GM12874 (cell line): ENCODE data around the gene P2RY8.

ENCODE experiments used
- TF ChIP-seq, protein P1 (sequence below): IDR thresholded peaks from 2 replicates; pipeline ENCODE4 v1.5.1; 2011; ENCODE audit warnings: low read depth, mild to moderate bottlenecking, control low read depth, low read length, moderate library complexity; ENCODE audit not compliant: insufficient read depth

The P2RY8 gene

DNA sequence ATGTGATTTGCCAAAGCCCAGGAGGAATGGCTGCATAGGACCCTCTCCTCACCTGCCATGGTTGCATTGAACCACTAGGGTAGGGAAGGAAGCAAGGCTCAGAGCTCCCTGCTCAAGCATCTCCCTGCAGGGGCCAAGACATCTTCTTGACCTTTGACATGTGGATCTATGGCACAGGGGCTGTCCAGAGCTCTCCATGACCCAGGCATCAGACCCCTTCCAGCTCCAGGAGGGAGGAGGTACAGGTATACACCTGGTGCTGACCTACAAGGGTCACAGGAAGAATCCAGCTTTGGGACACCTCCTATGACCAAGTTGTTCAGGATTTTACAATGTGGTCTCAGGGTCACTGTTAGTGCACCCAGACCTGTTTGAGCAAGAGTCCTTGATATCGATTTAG lies 61.1 kb downstream of the P2RY8 start:
- TF ChIP-seq, protein P1, sequence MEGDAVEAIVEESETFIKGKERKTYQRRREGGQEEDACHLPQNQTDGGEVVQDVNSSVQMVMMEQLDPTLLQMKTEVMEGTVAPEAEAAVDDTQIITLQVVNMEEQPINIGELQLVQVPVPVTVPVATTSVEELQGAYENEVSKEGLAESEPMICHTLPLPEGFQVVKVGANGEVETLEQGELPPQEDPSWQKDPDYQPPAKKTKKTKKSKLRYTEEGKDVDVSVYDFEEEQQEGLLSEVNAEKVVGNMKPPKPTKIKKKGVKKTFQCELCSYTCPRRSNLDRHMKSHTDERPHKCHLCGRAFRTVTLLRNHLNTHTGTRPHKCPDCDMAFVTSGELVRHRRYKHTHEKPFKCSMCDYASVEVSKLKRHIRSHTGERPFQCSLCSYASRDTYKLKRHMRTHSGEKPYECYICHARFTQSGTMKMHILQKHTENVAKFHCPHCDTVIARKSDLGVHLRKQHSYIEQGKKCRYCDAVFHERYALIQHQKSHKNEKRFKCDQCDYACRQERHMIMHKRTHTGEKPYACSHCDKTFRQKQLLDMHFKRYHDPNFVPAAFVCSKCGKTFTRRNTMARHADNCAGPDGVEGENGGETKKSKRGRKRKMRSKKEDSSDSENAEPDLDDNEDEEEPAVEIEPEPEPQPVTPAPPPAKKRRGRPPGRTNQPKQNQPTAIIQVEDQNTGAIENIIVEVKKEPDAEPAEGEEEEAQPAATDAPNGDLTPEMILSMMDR = no peak

DNA sequence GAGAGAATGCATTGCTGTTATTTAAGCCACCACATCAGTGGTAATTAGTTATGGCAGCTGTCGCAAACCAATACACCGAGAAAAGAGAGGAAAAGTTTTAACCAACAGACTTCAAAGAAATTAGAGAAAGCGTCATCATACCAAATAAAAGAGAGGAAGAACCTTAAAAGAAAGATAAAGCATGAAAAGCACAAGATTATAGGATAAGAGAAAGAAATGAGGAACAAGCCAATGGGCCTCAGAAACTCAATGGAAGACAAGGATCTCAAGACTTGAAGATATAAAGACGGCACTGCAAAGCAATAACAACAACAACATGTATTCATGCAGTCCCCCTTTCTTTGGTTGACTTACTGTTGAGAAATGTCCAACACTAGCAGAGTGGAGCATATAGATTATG lies 61.5 kb downstream of the P2RY8 start:
- TF ChIP-seq, protein P1 = no peak

DNA sequence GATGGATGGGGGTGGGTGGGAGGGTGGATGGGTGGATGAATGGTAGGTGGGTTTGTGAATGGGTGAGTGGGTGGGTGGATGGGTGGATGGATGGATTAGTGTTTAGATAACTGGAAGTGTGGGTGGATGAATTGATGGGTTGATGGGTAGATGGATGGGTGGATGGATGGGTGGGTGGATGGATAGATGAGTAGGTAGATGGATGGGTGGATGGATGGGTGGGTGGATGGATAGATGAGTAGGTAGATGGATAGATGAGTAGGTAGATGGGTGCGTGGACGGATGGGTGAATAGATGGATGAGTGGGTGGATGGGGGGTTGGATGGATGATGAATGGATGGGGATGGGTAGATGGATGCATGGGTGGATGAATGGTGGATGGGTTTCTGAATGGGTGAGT lies 64.0 kb downstream of the P2RY8 start:
- TF ChIP-seq, protein P1 = no peak

DNA sequence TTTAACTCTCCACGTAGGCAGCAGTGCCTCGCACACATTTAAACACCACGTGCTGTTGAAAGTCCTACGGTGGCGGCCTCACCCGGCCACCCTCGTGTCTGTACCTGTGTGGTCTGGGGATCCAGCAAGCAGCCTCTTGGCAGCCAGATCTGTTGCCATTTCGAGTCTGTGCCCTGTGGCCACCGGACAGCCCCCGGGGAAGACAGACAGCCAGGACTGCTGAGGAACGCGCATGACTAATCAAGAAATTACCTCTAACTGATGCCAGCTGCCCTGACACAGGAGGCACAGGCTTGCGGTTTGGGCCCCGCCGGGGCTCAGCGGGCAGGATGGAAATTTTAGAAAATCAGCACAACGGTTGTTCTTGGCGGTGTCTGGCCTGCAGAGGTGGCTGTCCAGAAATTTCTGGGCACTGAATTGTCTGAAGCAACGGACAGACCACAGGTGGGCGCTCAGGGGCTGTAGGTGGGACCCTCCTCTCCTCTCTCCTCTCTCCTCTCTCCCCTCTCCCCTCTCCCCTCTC lies 68.7 kb downstream of the P2RY8 start:
- TF ChIP-seq, protein P1 = peak; percentile 53

DNA sequence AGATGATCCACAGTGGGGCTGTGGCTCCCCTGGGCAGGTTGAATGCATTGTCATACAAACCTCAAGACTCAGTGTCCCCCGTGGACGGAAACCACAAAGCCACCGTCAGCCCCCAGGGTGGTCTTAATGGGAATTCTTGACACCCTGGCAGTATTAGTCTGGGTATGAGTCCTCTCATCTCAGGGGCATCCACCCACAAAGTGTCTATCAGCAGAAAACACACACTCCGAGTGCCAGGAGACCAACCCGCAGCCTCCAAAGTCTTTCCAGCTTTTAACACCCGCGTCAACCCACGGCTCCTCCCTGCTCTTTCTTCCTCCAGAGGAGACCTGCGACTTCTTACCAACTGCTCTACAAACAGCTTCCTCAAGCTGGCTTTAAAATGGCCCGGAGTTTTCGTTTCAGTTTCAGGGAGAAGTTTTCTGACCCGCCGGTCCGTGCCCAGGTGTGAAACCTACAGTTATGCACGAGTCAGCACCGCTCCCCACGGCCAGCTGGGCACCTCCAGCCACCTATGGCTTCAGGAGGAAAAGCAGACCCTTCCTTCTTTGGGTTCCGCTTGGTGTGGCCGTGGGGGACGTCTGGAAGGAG lies 69.9 kb downstream of the P2RY8 start:
- TF ChIP-seq, protein P1 = no peak

DNA sequence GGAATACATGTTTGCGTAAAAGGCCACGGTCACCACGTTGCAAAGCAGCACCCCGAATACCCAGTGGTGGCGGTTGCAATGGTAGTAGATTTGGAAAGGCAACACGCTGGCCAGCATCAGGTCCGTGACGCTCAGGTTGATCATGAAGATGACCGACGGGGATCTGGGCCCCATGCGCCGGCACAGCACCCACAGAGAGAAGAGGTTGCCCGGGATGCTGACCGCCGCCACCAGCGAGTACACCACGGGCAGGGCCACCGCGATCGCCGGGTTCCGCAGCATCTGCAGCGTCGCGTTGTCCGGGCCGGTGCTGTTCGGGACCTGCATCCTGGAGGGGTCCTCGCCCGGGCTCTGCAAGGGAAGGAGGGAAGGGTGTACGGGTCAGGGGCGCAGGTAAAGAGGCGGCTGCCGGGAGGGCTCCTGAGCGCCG lies 70.7 kb downstream of the P2RY8 start:
- TF ChIP-seq, protein P1 = no peak

DNA sequence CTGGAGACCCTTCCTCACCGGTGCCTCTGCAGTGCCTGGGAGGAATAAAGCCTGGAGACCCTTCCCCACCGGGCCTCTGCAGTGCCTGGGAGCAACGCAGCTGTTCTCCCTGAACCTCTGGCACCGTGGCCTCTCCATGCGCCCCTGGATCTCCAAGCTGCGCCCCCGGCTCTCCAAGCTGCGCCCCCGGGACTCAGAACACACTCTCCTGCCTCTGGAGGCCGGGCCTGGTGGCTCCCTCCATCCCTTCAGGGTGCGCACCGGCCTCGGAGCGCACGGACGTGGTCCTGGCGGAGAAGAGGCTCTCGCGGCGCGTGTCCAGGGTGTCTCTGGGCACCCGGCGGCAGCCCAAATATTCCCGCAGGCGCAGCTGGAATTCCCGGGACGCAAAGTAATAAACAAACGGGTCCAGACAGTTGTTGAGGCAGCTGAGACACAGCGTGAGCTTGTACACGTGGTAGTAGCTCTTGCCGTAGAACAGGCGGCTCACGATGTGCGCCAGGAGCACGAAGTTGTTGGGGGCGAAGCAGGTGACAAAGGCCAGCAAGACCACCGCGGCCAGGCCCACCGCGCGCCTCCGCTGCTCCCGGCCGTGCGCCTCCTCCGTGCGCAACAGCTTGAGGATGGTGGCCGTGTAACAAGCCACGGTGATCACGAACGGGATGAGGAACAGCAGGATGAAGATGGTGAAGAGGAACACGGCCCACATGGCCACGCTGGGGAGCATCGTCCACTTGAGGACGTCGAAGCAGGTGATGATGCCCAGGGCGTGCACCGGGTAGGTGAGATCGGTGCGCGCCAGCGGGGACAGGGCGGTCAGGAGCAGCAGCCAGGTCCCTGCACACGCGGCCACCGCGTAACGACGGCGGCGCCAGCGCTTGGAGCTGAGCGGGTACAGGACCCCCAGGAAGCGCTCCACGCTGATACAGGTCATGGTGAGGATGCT lies 71.4 kb downstream of the P2RY8 start:
- TF ChIP-seq, protein P1 = no peak
